Transverse colon (tissue), 4 donors: ENCODE data around the gene TIMP3.

ENCODE experiments used
- CTCF ChIP-seq, 5 experiments: fragments of 200-600 bp in 3 of 5; fragments of 450-650 bp in 2 of 5; sonication (generic) in 3 of 5; IDR thresholded peaks; 1 replicate in 2 of 5; 2 replicates in 3 of 5; pipeline ENCODE4 v1.5.1; 2016 to 2017; ENCODE audit warnings: antibody characterized with exemption in 5 of 5, inconsistent platforms in 3 of 5, mild to moderate bottlenecking in 2 of 5, moderate library complexity in 1 of 5
- EP300 ChIP-seq: sonication (generic); formaldehyde crosslinking; IDR thresholded peaks from one replicate; pipeline ENCODE4 v1.6.1; 2017; ENCODE audit warnings: antibody characterized with exemption, low read depth
- POLR2A ChIP-seq: fragments of 450-650 bp; IDR thresholded peaks from one replicate; pipeline ENCODE4 v1.6.1; 2016; ENCODE audit warnings: antibody characterized with exemption, mild to moderate bottlenecking, moderate library complexity
- POLR2AphosphoS5 ChIP-seq, 3 donors: sonication (generic); formaldehyde crosslinking; IDR thresholded peaks; one replicate each; pipeline ENCODE4 v1.6.1; 2016; ENCODE audit warnings: antibody characterized with exemption in 3 of 3

DNA sequence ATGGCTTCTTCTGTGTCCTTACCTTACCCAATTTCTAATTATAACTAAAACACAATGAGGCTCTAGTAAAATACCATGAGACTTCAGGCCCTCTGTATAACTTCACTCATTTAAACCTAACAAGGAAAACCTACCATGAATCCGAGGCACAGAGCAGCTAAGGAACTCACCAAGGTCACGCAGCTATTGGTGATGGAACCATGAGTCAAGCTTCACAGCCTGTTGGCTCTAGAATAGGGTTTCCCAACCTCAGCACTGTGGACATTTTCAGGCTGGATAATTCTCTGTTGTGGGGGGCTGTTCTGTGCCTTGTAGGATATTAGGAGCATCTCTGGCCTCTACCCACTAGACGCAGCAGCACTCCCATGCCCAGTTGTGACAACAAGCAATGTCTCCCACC is 75.7 kb downstream of the TIMP3 start:
- TF ChIP-seq CTCF (IDR thresholded peaks at IDR 0.05) (no peak), POLR2A (no peak), POLR2AphosphoS5 (IDR thresholded peaks at IDR 0.05) (no peak), EP300 (no peak)
